ENCODE data around the gene CTDP1. TPM values are rescaled to one million over a fixed set of nuclear protein-coding genes. Genes with fewer than 3 reads are reported as not detected.

The CTDP1 gene
- total RNA-seq, 1 experiment from 2014 or later, result 33.7 TPM

DNA sequence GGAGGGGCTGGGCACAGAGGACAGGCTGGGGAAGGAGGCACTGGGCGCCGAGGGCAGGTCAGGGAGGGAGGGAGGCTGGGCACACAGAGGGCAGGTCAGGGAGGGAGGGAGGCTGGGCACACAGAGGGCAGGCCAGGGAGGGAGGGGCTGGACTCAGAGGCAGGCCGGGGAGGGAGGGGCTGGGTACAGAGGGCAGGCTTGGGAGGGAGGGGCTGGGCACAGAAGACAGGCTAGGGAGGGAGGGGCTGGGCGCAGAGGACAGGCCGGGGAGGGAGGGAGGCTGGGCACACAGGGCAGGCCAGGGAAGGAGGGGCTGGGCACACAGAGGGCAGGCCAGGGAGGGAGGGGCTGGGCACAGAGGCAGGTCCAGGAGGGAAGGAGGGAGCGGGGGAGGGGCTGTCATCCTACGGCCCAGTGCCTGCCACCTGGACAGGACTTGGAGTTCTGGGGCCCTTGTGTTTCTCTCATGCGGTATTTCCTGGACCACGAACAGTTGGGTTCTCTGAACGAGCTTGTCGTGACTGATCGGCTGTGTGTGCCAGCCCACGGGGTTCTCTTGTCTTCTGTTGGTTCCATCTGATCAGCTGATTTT lies 71.5 kb downstream of the CTDP1 start:
- Mint-ChIP-seq H3K27ac (no peak overlapping the region), H3K36me3 (ENCODE audit: insufficient read depth in 1 of 3, low read depth in 3 of 3) (peaks cover 22 to 40% (median 34%) of the 10 kb centered on the region in 3 experiments), H3K4me1 (no peaks in the 10 kb centered on the region), H3K9me3 (no peaks in the 10 kb centered on the region), H3K27me3 (ENCODE audit: low read depth) (no peaks in the 10 kb centered on the region), H3K4me3 (no peak overlapping the region)
- no peaks in the 10 kb centered on the region for H3K23me2 ChIP-seq (ENCODE audit: insufficient read length, low read depth, low read length, poor library complexity, severe bottlenecking)
- H2BK12ac ChIP-seq (ENCODE audit: insufficient read length, low read depth, low read length), result no peak overlapping the region
- no peak overlapping the region for H3K4me2 ChIP-seq (ENCODE audit: insufficient read depth, insufficient read length, low read length)
- no peaks in the 10 kb centered on the region for H3K79me2 ChIP-seq (ENCODE audit: insufficient read depth, low read length)
- no peak overlapping the region for H3K18ac ChIP-seq (ENCODE audit: insufficient read length, low read depth, low read length)
- no peak overlapping the region for H3K56ac ChIP-seq (ENCODE audit: insufficient read length, low read depth, low read length)
- no peaks in the 10 kb centered on the region for H3K79me1 ChIP-seq (ENCODE audit: insufficient read depth, low read depth, low read length, poor library complexity, severe bottlenecking)
- no peak overlapping the region for H2BK120ac ChIP-seq (ENCODE audit: low read depth, low read length, poor library complexity, severe bottlenecking)
- H3K9me3 ChIP-seq (ENCODE audit: control insufficient read depth, low read depth, low read length), result no peaks in the 10 kb centered on the region
- no peak overlapping the region for H3K9ac ChIP-seq (ENCODE audit: extremely low read depth, insufficient read length, low read length)
- H4K91ac ChIP-seq (ENCODE audit: insufficient read length, low read depth, low read length), result no peak overlapping the region
- no peak overlapping the region for H3K27ac ChIP-seq (ENCODE audit: insufficient read length, low read depth, low read length)
- no peak overlapping the region for H3K14ac ChIP-seq (ENCODE audit: insufficient read depth, low read length)
- no peaks in the 10 kb centered on the region for H3K4me1 ChIP-seq (ENCODE audit: insufficient read depth, low read length)
- H3K27me3 ChIP-seq (ENCODE audit: insufficient read depth, low read length), result no peaks in the 10 kb centered on the region
- H2BK15ac ChIP-seq (ENCODE audit: low read depth, low read length), result no peak overlapping the region
- no peak overlapping the region for H3T11ph ChIP-seq (ENCODE audit: low read length)
- no peak overlapping the region for H2BK20ac ChIP-seq (ENCODE audit: low read depth, low read length, poor library complexity, severe bottlenecking)
- H2AFZ ChIP-seq (ENCODE audit: low read length), result no peak overlapping the region
- H4K20me1 ChIP-seq (ENCODE audit: control insufficient read depth, insufficient read depth, insufficient read length), result no peaks in the 10 kb centered on the region
- H4K8ac ChIP-seq (replicated peaks; ENCODE audit: insufficient read length, low read depth, low read length), result no peak overlapping the region
- TF ChIP-seq, protein P1, sequence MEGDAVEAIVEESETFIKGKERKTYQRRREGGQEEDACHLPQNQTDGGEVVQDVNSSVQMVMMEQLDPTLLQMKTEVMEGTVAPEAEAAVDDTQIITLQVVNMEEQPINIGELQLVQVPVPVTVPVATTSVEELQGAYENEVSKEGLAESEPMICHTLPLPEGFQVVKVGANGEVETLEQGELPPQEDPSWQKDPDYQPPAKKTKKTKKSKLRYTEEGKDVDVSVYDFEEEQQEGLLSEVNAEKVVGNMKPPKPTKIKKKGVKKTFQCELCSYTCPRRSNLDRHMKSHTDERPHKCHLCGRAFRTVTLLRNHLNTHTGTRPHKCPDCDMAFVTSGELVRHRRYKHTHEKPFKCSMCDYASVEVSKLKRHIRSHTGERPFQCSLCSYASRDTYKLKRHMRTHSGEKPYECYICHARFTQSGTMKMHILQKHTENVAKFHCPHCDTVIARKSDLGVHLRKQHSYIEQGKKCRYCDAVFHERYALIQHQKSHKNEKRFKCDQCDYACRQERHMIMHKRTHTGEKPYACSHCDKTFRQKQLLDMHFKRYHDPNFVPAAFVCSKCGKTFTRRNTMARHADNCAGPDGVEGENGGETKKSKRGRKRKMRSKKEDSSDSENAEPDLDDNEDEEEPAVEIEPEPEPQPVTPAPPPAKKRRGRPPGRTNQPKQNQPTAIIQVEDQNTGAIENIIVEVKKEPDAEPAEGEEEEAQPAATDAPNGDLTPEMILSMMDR (conservative IDR thresholded peaks at IDR 0.05), result no peak
- no peak for DNase-seq
- H2BK5ac ChIP-seq (ENCODE audit: insufficient read length, low read length), result no peak overlapping the region
- H3K4ac ChIP-seq (ENCODE audit: low read depth, low read length), result no peak overlapping the region
- H2AK5ac ChIP-seq (ENCODE audit: insufficient read length, low read length), result no peak overlapping the region
- WGBS (ENCODE audit: extremely low coverage, insufficient read length, low lambda C conversion rate), result no CpG with 5 or more reads among the region's 13 CpGs
- no peak overlapping the region for H3K23ac ChIP-seq (ENCODE audit: insufficient read length, low read depth, low read length)
- no peak overlapping the region for H4K5ac ChIP-seq (ENCODE audit: insufficient read length, low read depth, low read length)

All from H9 (cell line).